H1 (cell line): Measurements from ENCODE around the gene LTB4R. TPM values are rescaled to one million over a fixed set of nuclear protein-coding genes. Genes with fewer than 3 reads are reported as not detected.

ENCODE experiments used
- CTCF ChIA-PET: fragments of 300-600 bp; sonication (Branson Sonifier 250); formaldehyde crosslinking; loops from one replicate; lab custom pipeline; 2021; ENCODE audit not compliant: partially characterized antibody; lab: Charles Lee
- POLR2A ChIA-PET: fragments of 300-600 bp; sonication (Branson Sonifier 250); formaldehyde crosslinking; loops from one replicate; lab custom pipeline; 2021; ENCODE audit warnings: inconsistent platforms; ENCODE audit not compliant: partially characterized antibody; lab: Charles Lee
- DNase-seq, 2 experiments: peaks; one replicate each; pipeline versions ENCODE4 v3.0.0 to v3.0.0-alpha.2; 2010 to 2022; ENCODE audit warnings: low spot score in 2 of 2, low read depth in 1 of 2, mixed read lengths in 1 of 2
- FAIRE-seq: peaks from 2 replicates; lab custom pipeline; 2011; peaks lifted over from hg19 to GRCh38; lab: Jason Lieb, UNC
- H2AFZ ChIP-seq: 2 replicates; pipeline ENCODE4 v1.8.1; 2012; ENCODE audit warnings: low read length, inconsistent platforms
- H2AK5ac ChIP-seq: 2 replicates; pipeline ENCODE4 v1.6.1; 2013; ENCODE audit warnings: low read depth, low read length
- H2BK120ac ChIP-seq: replicated peaks from 2 replicates; pipeline ENCODE3; 2013; ENCODE audit warnings: low read depth, low read length, inconsistent platforms
- H2BK12ac ChIP-seq: 2 replicates; pipeline ENCODE4 v1.6.1; 2013; ENCODE audit warnings: low read depth, low read length
- H2BK15ac ChIP-seq: 2 replicates; pipeline ENCODE4 v1.6.1; 2013; ENCODE audit warnings: low read length
- H2BK20ac ChIP-seq: 2 replicates; pipeline ENCODE4 v1.6.1; 2013; ENCODE audit warnings: low read length
- H2BK5ac ChIP-seq: 2 replicates; pipeline ENCODE4 v1.6.1; 2013; ENCODE audit warnings: low read depth, low read length
- H3K14ac ChIP-seq: 2 replicates; pipeline ENCODE4 v1.6.1; 2013; ENCODE audit warnings: inconsistent platforms; ENCODE audit not compliant: insufficient read length
- H3K18ac ChIP-seq: 2 replicates; pipeline ENCODE4 v1.6.1; 2013; ENCODE audit warnings: low read length; ENCODE audit errors: extremely low read depth
- H3K23ac ChIP-seq: 2 replicates; pipeline ENCODE4 v1.6.1; 2013; ENCODE audit warnings: inconsistent platforms; ENCODE audit not compliant: insufficient read length
- H3K23me2 ChIP-seq: 2 replicates; pipeline ENCODE4 v1.6.1; 2013; ENCODE audit warnings: low read depth, low read length
- H3K27ac ChIP-seq: 2 replicates; pipeline ENCODE4 v1.6.1; 2011; ENCODE audit warnings: low read depth, low read length, inconsistent platforms
- H3K27me3 ChIP-seq, 4 experiments: replicated peaks in 1 of 4; 1 replicate in 1 of 4; 2 replicates in 3 of 4; pipeline versions ENCODE4 v1.6.1 to v1.8.1; 2011 to 2013; ENCODE audit warnings: low read length in 3 of 4, mild to moderate bottlenecking in 3 of 4, inconsistent platforms in 2 of 4, mixed read lengths in 2 of 4, moderate library complexity in 1 of 4; ENCODE audit not compliant: control insufficient read depth in 3 of 4, insufficient read depth in 3 of 4; ENCODE audit errors: extremely low read depth in 1 of 4
- H3K36me3 ChIP-seq, 4 experiments: 2 replicates each; pipeline versions ENCODE4 v1.6.1 to v1.8.1; 2011 to 2013; ENCODE audit warnings: mild to moderate bottlenecking in 4 of 4, low read length in 3 of 4, moderate library complexity in 2 of 4, control low read depth in 1 of 4, inconsistent platforms in 1 of 4; ENCODE audit not compliant: insufficient read depth in 4 of 4, control insufficient read depth in 2 of 4
- H3K4ac ChIP-seq: replicated peaks from 2 replicates; pipeline ENCODE3; 2013; ENCODE audit warnings: low read length, low read depth, mixed read lengths, inconsistent platforms; ENCODE audit not compliant: insufficient read length
- H3K4me1 ChIP-seq, 4 experiments: replicated peaks in 1 of 4; 1 replicate in 1 of 4; 2 replicates in 3 of 4; pipeline versions ENCODE4 v1.6.1 to v1.8.1; 2011 to 2013; ENCODE audit warnings: low read length in 3 of 4, inconsistent platforms in 2 of 4, mixed read lengths in 1 of 4; ENCODE audit not compliant: insufficient read depth in 4 of 4, control insufficient read depth in 3 of 4
- H3K4me2 ChIP-seq, 2 experiments: 2 replicates each; pipeline versions ENCODE4 v1.6.1 to v1.8.1; 2011 to 2013; ENCODE audit warnings: low read depth in 2 of 2, low read length in 2 of 2, control low read depth in 1 of 2, inconsistent platforms in 1 of 2, mild to moderate bottlenecking in 1 of 2; ENCODE audit not compliant: insufficient read depth in 1 of 2
- H3K4me3 ChIP-seq, 4 experiments: fragments of 200-600, 300-600 bp in 1 of 4; sonication (generic), shearing (Covaris generic), sonication (Bioruptor Twin) in 1 of 4; 2 replicates each; pipeline versions ENCODE4 v1.5.1 to v1.8.1; 2011 to 2016; ENCODE audit warnings: low read length in 4 of 4, low read depth in 3 of 4, control low read depth in 2 of 4, inconsistent platforms in 2 of 4, mild to moderate bottlenecking in 2 of 4, mixed read lengths in 1 of 4, moderate library complexity in 1 of 4; ENCODE audit not compliant: insufficient read depth in 2 of 4; ENCODE audit errors: extremely low read depth in 1 of 4
- H3K56ac ChIP-seq: replicated peaks from 2 replicates; pipeline ENCODE3; 2013; ENCODE audit warnings: low read depth, mild to moderate bottlenecking, mixed read lengths, low read length, inconsistent platforms; ENCODE audit not compliant: insufficient read length
- H3K79me1 ChIP-seq: 2 replicates; pipeline ENCODE4 v1.6.1; 2013; ENCODE audit warnings: low read depth, low read length, control low read depth
- H3K79me2 ChIP-seq, 2 experiments: 2 replicates each; pipeline versions ENCODE4 v1.6.1 to v1.8.1; 2012 to 2013; ENCODE audit warnings: low read length in 2 of 2, mild to moderate bottlenecking in 2 of 2, inconsistent platforms in 1 of 2; ENCODE audit not compliant: insufficient read depth in 2 of 2, control insufficient read depth in 1 of 2
- H3K9ac ChIP-seq, 4 experiments: replicated peaks in 1 of 4; 1 replicate in 1 of 4; 2 replicates in 3 of 4; pipeline versions ENCODE4 v1.6.1 to v1.8.1; 2011 to 2013; ENCODE audit warnings: low read depth in 3 of 4, low read length in 3 of 4, control low read depth in 2 of 4, mild to moderate bottlenecking in 2 of 4, moderate library complexity in 2 of 4, inconsistent platforms in 1 of 4; ENCODE audit errors: extremely low read depth in 1 of 4
- H3K9me3 ChIP-seq, 2 experiments: 2 replicates each; pipeline versions ENCODE4 v1.6.1 to v1.8.1; 2012 to 2013; ENCODE audit warnings: mild to moderate bottlenecking in 2 of 2, moderate library complexity in 2 of 2, control low read depth in 1 of 2, inconsistent platforms in 1 of 2, low read depth in 1 of 2, low read length in 1 of 2, mixed read lengths in 1 of 2; ENCODE audit not compliant: insufficient read depth in 2 of 2
- H4K20me1 ChIP-seq, 2 experiments: replicated peaks in 1 of 2; 2 replicates each; pipeline versions ENCODE3 to v1.8.1; 2011 to 2013; ENCODE audit warnings: inconsistent platforms in 2 of 2, low read length in 2 of 2, mild to moderate bottlenecking in 1 of 2; ENCODE audit not compliant: insufficient read depth in 2 of 2, control insufficient read depth in 1 of 2
- H4K5ac ChIP-seq: 2 replicates; pipeline ENCODE4 v1.6.1; 2013; ENCODE audit warnings: low read length, low read depth, mixed read lengths, inconsistent platforms; ENCODE audit not compliant: insufficient read length
- H4K8ac ChIP-seq: 2 replicates; pipeline ENCODE4 v1.8.0; 2013; ENCODE audit warnings: mild to moderate bottlenecking, moderate library complexity, low read length, inconsistent platforms; ENCODE audit not compliant: insufficient read depth; ENCODE audit errors: extremely low read depth
- H4K91ac ChIP-seq: replicated peaks from 2 replicates; pipeline ENCODE3; 2013; ENCODE audit warnings: low read length, mixed read lengths, inconsistent platforms; ENCODE audit not compliant: insufficient read length
- BACH1 ChIP-seq: IDR thresholded peaks from 2 replicates; pipeline ENCODE4 v1.6.1; 2012; ENCODE audit warnings: low read length, improper control_type of control experiment
- CHD1 ChIP-seq: IDR thresholded peaks from 2 replicates; pipeline ENCODE4 v1.6.1; 2012; ENCODE audit warnings: low read depth, low read length, improper control_type of control experiment
- EP300 ChIP-seq, 2 experiments: IDR thresholded peaks; 1 replicate in 1 of 2; 2 replicates in 1 of 2; pipeline ENCODE4 v1.6.1; 2011 to 2012; ENCODE audit warnings: low read depth in 2 of 2, low read length in 2 of 2, mild to moderate bottlenecking in 2 of 2, borderline replicate concordance in 1 of 2, inconsistent platforms in 1 of 2, moderate library complexity in 1 of 2
- FOSL1 ChIP-seq: IDR thresholded peaks from 2 replicates; pipeline ENCODE4 v1.6.1; 2011; ENCODE audit warnings: mild to moderate bottlenecking, low read depth, low read length, moderate library complexity; ENCODE audit not compliant: insufficient read depth
- GTF2F1 ChIP-seq: IDR thresholded peaks from 2 replicates; pipeline ENCODE4 v1.6.1; 2012; ENCODE audit warnings: low read depth, low read length, improper control_type of control experiment, borderline replicate concordance
- KDM1A ChIP-seq: fragments of 200-600, 300-600 bp; sonication (generic); IDR thresholded peaks from 2 replicates; pipeline ENCODE4 v1.7.1; 2016; ENCODE audit warnings: mild to moderate bottlenecking, low read length, borderline replicate concordance
- KDM4A ChIP-seq: IDR thresholded peaks from one replicate; pipeline ENCODE4 v1.7.1; 2012; ENCODE audit warnings: low read depth, mild to moderate bottlenecking, moderate library complexity, low read length, inconsistent platforms; ENCODE audit not compliant: severe bottlenecking
- PHF8 ChIP-seq: fragments of 200-600 bp; sonication (generic); conservative IDR thresholded peaks from 2 replicates; pipeline ENCODE4 v1.7.1; 2012; ENCODE audit warnings: low read depth, mild to moderate bottlenecking, inconsistent platforms, low read length, moderate library complexity
- POLR2AphosphoS5 ChIP-seq: IDR thresholded peaks from 2 replicates; pipeline ENCODE4 v1.6.1; 2011; ENCODE audit warnings: low read depth, low read length
- SP4 ChIP-seq: IDR thresholded peaks from 2 replicates; pipeline ENCODE4 v1.6.1; 2012; ENCODE audit warnings: low read length, inconsistent platforms
- TAF1 ChIP-seq: IDR thresholded peaks from 2 replicates; pipeline ENCODE4 v1.6.1; 2011; ENCODE audit warnings: mild to moderate bottlenecking, low read depth, low read length
- TEAD4 ChIP-seq: IDR thresholded peaks from 2 replicates; pipeline ENCODE4 v1.6.1; 2012; ENCODE audit warnings: low read depth, low read length, inconsistent platforms, mixed read lengths
- WGBS, 2 experiments: shearing (Covaris generic) in 1 of 2; methylation state at CpG; one replicate each; pipeline versions ENCODE4 v1.1.6 to v1.1.7; 2013 to 2015; ENCODE audit warnings: low lambda C conversion rate in 2 of 2, mixed read lengths in 2 of 2, inconsistent platforms in 1 of 2, low coverage in 1 of 2, missing lambda C conversion rate in 1 of 2; ENCODE audit not compliant: insufficient replicate concordance in 2 of 2, insufficient coverage in 1 of 2, insufficient read length in 1 of 2; ENCODE audit errors: extremely low coverage in 1 of 2, missing lambda C conversion rate in 1 of 2; 5-methylcytosine and 5-hydroxymethylcytosine counted together
- polyA plus RNA-seq, 7 experiments: library from polyadenylated mRNA; depleted of rRNA in 3 of 7; stranded (reverse) in 5 of 7; unstranded in 2 of 7; fragments of >200 nt in 5 of 7; fragments of 200-250 nt in 2 of 7; gene quantifications; 1 replicate in 5 of 7; 2 replicates in 1 of 7; 4 replicates in 1 of 7; pipeline versions ENCODE4 v1.2.1 to v1.2.3, GENCODE V29; 2011 to 2013; ENCODE audit warnings: missing spikeins in 2 of 7, mixed read lengths in 2 of 7
- total RNA-seq: library from RNA; stranded (reverse); fragmentation: NEBNext Ultra II Directional; extraction: Animal tissue kit (Norgen Biotek cat#: 25700); gene quantifications from 2 replicates; pipeline ENCODE4 v1.2.1, GENCODE V29; 2021

Gene LTB4R
- total and polyA plus RNA-seq, 2 of the 8 experiments (the other 6 are each of a cell fraction or from before 2014, with no cell fraction given) = 4.1 to 6.7 TPM

DNA sequence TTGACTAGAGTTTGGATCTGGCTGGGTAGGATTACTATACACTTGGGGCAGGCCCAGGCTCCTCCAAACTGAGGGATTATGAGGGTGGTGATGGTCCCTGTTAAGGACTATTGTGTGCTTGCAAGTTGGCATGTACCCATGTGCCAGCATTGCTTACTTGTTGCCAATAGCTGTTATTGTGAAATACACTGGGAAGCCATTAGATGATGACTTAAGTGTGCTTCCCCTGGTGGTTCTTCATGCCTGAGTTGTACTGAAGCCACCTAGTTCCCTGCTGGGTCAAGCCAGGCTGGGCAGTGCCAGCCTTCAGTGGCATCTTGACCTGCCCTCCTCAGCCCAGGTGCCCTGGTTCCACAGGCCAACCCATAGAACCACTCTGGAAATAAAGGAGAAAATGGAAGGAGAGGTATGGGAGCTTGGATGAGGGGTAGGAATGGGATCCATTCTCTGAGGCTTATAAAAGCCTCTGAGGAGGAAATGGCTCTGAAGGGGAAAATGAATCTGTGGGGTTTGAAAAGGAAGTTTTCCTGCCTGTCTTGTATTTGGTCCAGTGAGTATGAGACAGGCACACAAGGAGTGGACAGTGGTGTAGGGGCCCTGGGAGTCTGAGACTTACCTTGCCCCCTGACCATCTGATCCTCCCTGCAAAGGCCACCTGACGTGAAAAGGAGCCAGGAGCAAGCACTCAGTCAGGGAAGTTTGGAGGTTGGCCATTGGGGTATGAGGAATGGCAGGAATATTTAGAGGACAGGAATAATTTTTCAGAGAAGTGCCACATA, 724 bp downstream of the LTB4R start:
- Histone ChIP-seq H3K4me2 (no peak overlapping the region), H2AFZ (no peak overlapping the region), H3K36me3 (peaks cover 0 to 10% (median 1%) of the 10 kb centered on the region in 4 experiments; a peak in 3 of 8 replicates), H3K18ac (no peak overlapping the region), H3K4me3 (no peak overlapping the region), H3K23me2 (peaks cover 1% of the 10 kb centered on the region; the same call in 1 of the 2 replicates), H3K56ac (no peak overlapping the region), H4K91ac (no peak overlapping the region), H2BK12ac (no peak overlapping the region), H3K79me1 (no peaks in the 10 kb centered on the region), H2BK20ac (no peak overlapping the region), H2BK120ac (no peak overlapping the region), H3K4ac (no peak overlapping the region), H3K14ac (no peak overlapping the region), H4K8ac (no peak overlapping the region), H2AK5ac (no peak overlapping the region), H3K4me1 (no peaks in the 10 kb centered on the region; a peak in 2 of 7 replicates), H3K23ac (no peak overlapping the region), H3K27ac (no peak overlapping the region), H2BK5ac (no peak overlapping the region), H2BK15ac (no peak overlapping the region), H3K9me3 (no peaks in the 10 kb centered on the region; a peak in 1 of 4 replicates), H3K27me3 (peaks cover 0 to 12% (median 7%) of the 10 kb centered on the region in 4 experiments; a peak in 6 of 7 replicates), H4K20me1 (peaks cover 2 to 6% of the 10 kb centered on the region in 2 experiments), H3K79me2 (no peaks in the 10 kb centered on the region), H4K5ac (no peak overlapping the region), H3K9ac (no peak overlapping the region)
- 90% methylated on average over 1 of the region's 1 CpG; no CpG with 5 or more reads in 1 of the 2 experiments for WGBS, 2 experiments
- DNase-seq (no peak), FAIRE-seq (no peak)
- ChIA-PET CTCF (interaction anchor here (0.6 to 15.8 kb wide), 6 partner anchors 9 to 161 kb away, joined by 3 to 173 read pairs (median 6); partner anchors contain the start of gene ADCY4), POLR2A (interaction anchor here (0.9 to 5.1 kb wide), 5 partner anchors 12 to 125 kb away, joined by 3 to 35 read pairs (median 4); partner anchors contain the start of genes DHRS1, NOP9, RABGGTA and TINF2)
- TF ChIP-seq FOSL1 (no peak), POLR2AphosphoS5 (no peak), CHD1 (no peak), PHF8 (no peak), TEAD4 (no peak), SP4 (no peak), KDM4A (no peak), GTF2F1 (no peak), TAF1 (no peak), BACH1 (no peak), KDM1A (no peak), EP300 (IDR thresholded peaks at IDR 0.05; ENCODE audit: borderline replicate concordance in 1 of 2, low read depth in 2 of 2, low read length in 2 of 2) (no peak)
